OCI-LY1 (cell line): ENCODE measurements around the gene MAP3K20.

ENCODE experiments used
- H2AFZ ChIP-seq: fragments of 200-600 bp; sonication (generic), shearing (Covaris generic); 2 replicates; pipeline ENCODE4 v1.6.0; 2014; ENCODE audit warnings: antibody characterized with exemption, mild to moderate bottlenecking, low read length
- H3F3A ChIP-seq: fragments of 200-600 bp; sonication (generic), shearing (Covaris generic); 2 replicates; pipeline ENCODE4 v1.6.0; 2014; ENCODE audit warnings: mild to moderate bottlenecking, antibody characterized with exemption, low read length, moderate library complexity; ENCODE audit not compliant: insufficient read depth
- H3K27ac ChIP-seq: fragments of 200-600 bp; sonication (generic); 2 replicates; pipeline ENCODE4 v1.5.1; 2014; ENCODE audit warnings: low read length, mixed run types, mild to moderate bottlenecking, low read depth; ENCODE audit not compliant: poor library complexity, severe bottlenecking
- H3K27me3 ChIP-seq: fragments of 200-600 bp; sonication (generic); 2 replicates; pipeline ENCODE4 v1.6.0; 2014; ENCODE audit warnings: antibody characterized with exemption, mild to moderate bottlenecking, low read length, moderate library complexity; ENCODE audit not compliant: insufficient read depth
- H3K36me3 ChIP-seq: fragments of 200-600 bp; sonication (generic); 2 replicates; pipeline ENCODE4 v1.6.1; 2014; ENCODE audit warnings: mild to moderate bottlenecking, antibody characterized with exemption, low read length, moderate library complexity, mixed read lengths; ENCODE audit not compliant: insufficient read depth
- H3K4me1 ChIP-seq: fragments of 200-600 bp; sonication (generic); 2 replicates; pipeline ENCODE4 v1.5.1; 2014; ENCODE audit warnings: mild to moderate bottlenecking, low read length, moderate library complexity; ENCODE audit not compliant: insufficient read depth, severe bottlenecking
- H3K4me2 ChIP-seq: fragments of 200-600 bp; sonication (generic), shearing (Covaris generic); 2 replicates; pipeline ENCODE4 v1.6.1; 2014; ENCODE audit warnings: low read length
- H3K4me3 ChIP-seq: fragments of 200-600 bp; sonication (generic); 2 replicates; pipeline ENCODE4 v1.5.1; 2014; ENCODE audit warnings: low read length, low read depth, mild to moderate bottlenecking, mixed read lengths; ENCODE audit not compliant: poor library complexity, severe bottlenecking
- H3K79me2 ChIP-seq: fragments of 200-600 bp; shearing (Covaris generic); 2 replicates; pipeline ENCODE4 v1.6.1; 2016; ENCODE audit warnings: mixed run types, low read length, mixed read lengths; ENCODE audit not compliant: insufficient read depth
- H3K9ac ChIP-seq: fragments of 200-600 bp; sonication (generic), shearing (Covaris generic); 2 replicates; pipeline ENCODE4 v1.6.1; 2014; ENCODE audit warnings: mild to moderate bottlenecking, low read length, mixed read lengths
- H3K9me2 ChIP-seq: fragments of 200-600 bp; sonication (generic), shearing (Covaris generic); 2 replicates; pipeline ENCODE4 v1.6.1; 2014; ENCODE audit warnings: low read depth, mild to moderate bottlenecking, low read length, mixed read lengths
- H3K9me3 ChIP-seq: fragments of 200-600 bp; shearing (Covaris generic); 2 replicates; pipeline ENCODE4 v1.6.1; 2014; ENCODE audit warnings: low read length, mixed read lengths
- H4K20me1 ChIP-seq: fragments of 200-600 bp; sonication (generic), shearing (Covaris generic); 2 replicates; pipeline ENCODE4 v1.6.0; 2016; ENCODE audit warnings: mild to moderate bottlenecking, low read length; ENCODE audit not compliant: insufficient read depth
- CTCF ChIP-seq: fragments of 200-600 bp; sonication (generic), shearing (Covaris generic); IDR thresholded peaks from 2 replicates; pipeline ENCODE4 v1.5.1; 2017; ENCODE audit warnings: mild to moderate bottlenecking, antibody characterized with exemption, low read length, moderate library complexity, mixed read lengths
- EZH2 ChIP-seq: fragments of 200-600 bp; sonication (generic), shearing (Covaris generic); IDR thresholded peaks from 2 replicates; pipeline ENCODE4 v1.8.0; 2017; ENCODE audit warnings: borderline replicate concordance, mixed run types, mild to moderate bottlenecking, antibody characterized with exemption, low read length, moderate library complexity, mixed read lengths

Gene MAP3K20

DNA sequence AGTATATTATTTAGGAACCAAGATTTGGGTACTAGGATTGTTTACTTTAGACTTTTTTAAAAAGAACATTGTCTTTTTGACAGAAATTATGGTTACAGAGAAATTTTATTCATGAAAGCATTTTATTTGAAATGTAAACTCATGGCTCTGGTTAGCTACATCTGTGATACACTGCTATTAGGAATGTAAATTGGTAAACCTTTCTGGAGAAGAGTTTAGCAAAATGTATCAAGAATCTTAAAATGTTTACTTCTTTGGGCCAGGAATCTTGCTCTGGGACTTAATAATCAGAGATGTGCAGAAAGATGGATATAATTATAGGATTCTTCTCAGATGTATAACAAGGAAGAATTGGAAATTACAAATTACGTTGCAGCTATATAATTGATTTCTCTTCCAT lies 19.7 kb downstream of the MAP3K20 start:
- Histone ChIP-seq H3K9me2 (no peaks in the 10 kb centered on the region), H4K20me1 (no peaks in the 10 kb centered on the region), H3K27me3 (no peaks in the 10 kb centered on the region), H3K27ac (no peak overlapping the region), H3K4me3 (no peak overlapping the region), H3K9ac (no peak overlapping the region), H3F3A (no peaks in the 10 kb centered on the region), H3K9me3 (no peaks in the 10 kb centered on the region), H3K79me2 (no peaks in the 10 kb centered on the region), H2AFZ (no peak overlapping the region), H3K36me3 (no peaks in the 10 kb centered on the region), H3K4me2 (no peak overlapping the region), H3K4me1 (no peaks in the 10 kb centered on the region)
- TF ChIP-seq CTCF = no peak
- no peak for TF ChIP-seq EZH2

DNA sequence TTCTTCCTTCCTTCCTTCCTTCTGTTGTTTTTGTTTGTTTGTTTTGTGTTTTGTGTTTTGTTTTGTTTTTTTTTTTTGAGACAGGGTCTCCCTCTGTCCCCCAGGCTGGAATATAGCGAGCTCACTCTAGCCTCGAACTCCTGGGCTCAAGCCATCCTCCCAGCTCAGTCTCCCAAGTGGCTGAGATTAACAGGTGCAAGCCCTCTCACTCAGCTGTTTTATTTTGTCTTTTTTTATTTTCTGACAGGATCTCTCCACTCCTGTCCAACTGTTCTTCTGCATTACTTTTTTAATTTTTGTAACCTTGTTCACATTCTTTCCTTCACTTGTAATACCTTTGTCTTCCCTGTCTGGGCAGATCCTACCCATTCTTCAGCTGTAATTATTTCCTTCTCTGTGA lies 23.6 kb downstream of the MAP3K20 start:
- Histone ChIP-seq H4K20me1 (no peaks in the 10 kb centered on the region), H3K27me3 (no peaks in the 10 kb centered on the region), H3K9ac (no peak overlapping the region), H3K9me3 (no peaks in the 10 kb centered on the region), H3K79me2 (no peaks in the 10 kb centered on the region), H3F3A (no peaks in the 10 kb centered on the region), H3K4me2 (no peak overlapping the region), H3K4me3 (no peak overlapping the region), H3K27ac (no peak overlapping the region), H3K36me3 (no peaks in the 10 kb centered on the region), H3K9me2 (no peaks in the 10 kb centered on the region), H2AFZ (no peak overlapping the region), H3K4me1 (no peaks in the 10 kb centered on the region)
- no peak for TF ChIP-seq CTCF
- TF ChIP-seq EZH2 = no peak

- Histone ChIP-seq H2AFZ (no peak overlapping the region), H3K9me3 (no peaks in the 10 kb centered on the region), H4K20me1 (no peaks in the 10 kb centered on the region), H3K9ac (no peak overlapping the region), H3K9me2 (no peaks in the 10 kb centered on the region), H3F3A (no peaks in the 10 kb centered on the region), H3K36me3 (no peaks in the 10 kb centered on the region), H3K4me3 (no peak overlapping the region), H3K4me2 (no peak overlapping the region), H3K27ac (no peak overlapping the region), H3K4me1 (no peaks in the 10 kb centered on the region), H3K27me3 (no peaks in the 10 kb centered on the region), H3K79me2 (no peaks in the 10 kb centered on the region)
- TF ChIP-seq CTCF (no peak), EZH2 (no peak)
Observed at GRCh38 chr2:173099804-173100203, 24.2 kb downstream of the MAP3K20 start.
